OCI-LY3 (cell line): Measurements from ENCODE around the gene PCP2.

ENCODE experiments used
- H2AFZ ChIP-seq: fragments of 200-600, 300-600 bp; shearing (Covaris generic); 2 replicates; pipeline ENCODE4 v1.6.0; 2014; ENCODE audit warnings: antibody characterized with exemption, low read depth, low read length
- H3K27ac ChIP-seq: fragments of 200-600, 300-600 bp; sonication (generic); 2 replicates; pipeline ENCODE4 v1.5.1; 2014; ENCODE audit warnings: mild to moderate bottlenecking, low read length, moderate library complexity, mixed read lengths
- H3K27me3 ChIP-seq: fragments of 200-600, 300-600 bp; sonication (generic); 2 replicates; pipeline ENCODE4 v1.6.1; 2014; ENCODE audit warnings: low read depth, low read length, mixed read lengths
- H3K36me3 ChIP-seq: fragments of 200-600, 300-600 bp; sonication (generic); replicated peaks from 2 replicates; pipeline ENCODE3; 2014; ENCODE audit warnings: low read depth, low read length, mixed read lengths
- H3K4me1 ChIP-seq: fragments of 300-600, 200-600 bp; sonication (generic); 2 replicates; pipeline ENCODE4 v1.6.1; 2014; ENCODE audit warnings: low read length, mixed read lengths
- H3K4me2 ChIP-seq: fragments of 200-600, 300-600 bp; sonication (generic); 2 replicates; pipeline ENCODE4 v1.6.1; 2014; ENCODE audit warnings: low read length, mixed read lengths
- H3K4me3 ChIP-seq: fragments of 300-600, 200-600 bp; sonication (generic); 2 replicates; pipeline ENCODE4 v1.5.1; 2014; ENCODE audit warnings: antibody characterized with exemption, mild to moderate bottlenecking, low read length, moderate library complexity
- H3K79me2 ChIP-seq: fragments of 300-600, 200-600 bp; shearing (Covaris generic); 2 replicates; pipeline ENCODE4 v1.6.1; 2014; ENCODE audit warnings: mild to moderate bottlenecking, low read length, mixed read lengths
- H3K9ac ChIP-seq: fragments of 300-600, 200-600 bp; shearing (Covaris generic); 2 replicates; pipeline ENCODE4 v1.6.0; 2014; ENCODE audit warnings: mild to moderate bottlenecking, low read length, moderate library complexity
- H3K9me3 ChIP-seq: fragments of 200-600, 300-600 bp; shearing (Covaris generic); 2 replicates; pipeline ENCODE4 v1.6.1; 2014; ENCODE audit warnings: low read length, mixed read lengths; ENCODE audit not compliant: insufficient read depth
- H4K20me1 ChIP-seq: fragments of 200-600, 300-600 bp; sonication (generic); 2 replicates; pipeline ENCODE4 v1.6.1; 2016; ENCODE audit warnings: low read length, mixed read lengths; ENCODE audit not compliant: insufficient read depth
- EZH2phosphoT487 ChIP-seq: fragments of 200-600 bp; shearing (Covaris generic); IDR thresholded peaks from 2 replicates; pipeline ENCODE4 v1.6.1; 2018; ENCODE audit warnings: antibody characterized with exemption, mixed run types, low read depth
- TF ChIP-seq, protein P1 (sequence below): fragments of 200-600, 300-600 bp; sonication (generic); IDR thresholded peaks from 2 replicates; pipeline ENCODE4 v1.5.1; 2014; ENCODE audit warnings: antibody characterized with exemption, low read length, low read depth

PCP2 gene

GRCh38 chr19:7636691-7637373, 3.3 kb upstream of the PCP2 start, which contains the start of gene STXBP2:
TSS of gene STXBP2 (plus strand) at chr19:7637110. CDS start at chr19:7637150, 40 bp downstream.
- Histone ChIP-seq H4K20me1 (peaks cover 7% of the 10 kb centered on the region; the same call in 1 of the 2 replicates), H3K4me3 (peak within 1 kb of the TSS; percentile 92), H3K4me1 (peaks cover 13% of the 10 kb centered on the region), H3K79me2 (peaks cover 38% of the 10 kb centered on the region), H3K27me3 (no peaks in the 10 kb centered on the region), H3K27ac (peak within 1 kb of the TSS; percentile 32), H2AFZ (peak within 1 kb of the TSS; percentile 87), H3K4me2 (peak within 1 kb of the TSS; percentile 92), H3K9me3 (no peaks in the 10 kb centered on the region), H3K9ac (peak within 1 kb of the TSS; percentile 87), H3K36me3 (peaks cover 19% of the 10 kb centered on the region)
- TF ChIP-seq EZH2phosphoT487: no peak
- TF ChIP-seq, protein P1, sequence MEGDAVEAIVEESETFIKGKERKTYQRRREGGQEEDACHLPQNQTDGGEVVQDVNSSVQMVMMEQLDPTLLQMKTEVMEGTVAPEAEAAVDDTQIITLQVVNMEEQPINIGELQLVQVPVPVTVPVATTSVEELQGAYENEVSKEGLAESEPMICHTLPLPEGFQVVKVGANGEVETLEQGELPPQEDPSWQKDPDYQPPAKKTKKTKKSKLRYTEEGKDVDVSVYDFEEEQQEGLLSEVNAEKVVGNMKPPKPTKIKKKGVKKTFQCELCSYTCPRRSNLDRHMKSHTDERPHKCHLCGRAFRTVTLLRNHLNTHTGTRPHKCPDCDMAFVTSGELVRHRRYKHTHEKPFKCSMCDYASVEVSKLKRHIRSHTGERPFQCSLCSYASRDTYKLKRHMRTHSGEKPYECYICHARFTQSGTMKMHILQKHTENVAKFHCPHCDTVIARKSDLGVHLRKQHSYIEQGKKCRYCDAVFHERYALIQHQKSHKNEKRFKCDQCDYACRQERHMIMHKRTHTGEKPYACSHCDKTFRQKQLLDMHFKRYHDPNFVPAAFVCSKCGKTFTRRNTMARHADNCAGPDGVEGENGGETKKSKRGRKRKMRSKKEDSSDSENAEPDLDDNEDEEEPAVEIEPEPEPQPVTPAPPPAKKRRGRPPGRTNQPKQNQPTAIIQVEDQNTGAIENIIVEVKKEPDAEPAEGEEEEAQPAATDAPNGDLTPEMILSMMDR: no peak

GRCh38 chr19:7636317-7636690, 2.8 kb upstream of the PCP2 start:
- Histone ChIP-seq H3K4me3 (peak overlapping the region; percentile 92), H4K20me1 (peaks cover 7% of the 10 kb centered on the region; the same call in 1 of the 2 replicates), H3K27ac (no peak overlapping the region), H2AFZ (peak overlapping the region; percentile 87; the same call in 1 of the 2 replicates), H3K36me3 (peaks cover 22% of the 10 kb centered on the region), H3K4me2 (peak overlapping the region; percentile 92), H3K9ac (no peak overlapping the region), H3K79me2 (peaks cover 41% of the 10 kb centered on the region), H3K27me3 (no peaks in the 10 kb centered on the region), H3K4me1 (peaks cover 13% of the 10 kb centered on the region), H3K9me3 (no peaks in the 10 kb centered on the region)
- TF ChIP-seq, protein P1: no peak
- no peak for TF ChIP-seq EZH2phosphoT487

DNA sequence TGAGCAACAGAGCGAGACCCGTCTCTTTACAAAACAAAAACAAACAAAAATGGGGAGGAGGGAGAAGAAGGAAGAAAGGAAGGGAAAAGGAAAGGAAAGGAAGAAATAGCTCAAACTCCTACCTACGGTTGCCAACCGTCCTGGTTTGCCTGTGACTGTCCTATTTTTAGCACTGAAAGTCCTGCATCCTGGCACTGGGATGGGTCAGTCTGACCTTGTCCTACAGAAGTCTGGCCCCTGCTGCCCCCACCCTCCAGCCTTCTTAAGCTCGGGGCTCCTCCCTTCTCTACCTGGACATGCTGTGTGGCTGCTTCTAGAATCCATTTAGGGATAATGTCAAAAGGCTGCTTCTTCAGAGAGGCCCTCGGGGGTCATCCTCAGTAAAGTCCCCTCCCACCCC, 2.2 kb upstream of the PCP2 start:
- no peak for TF ChIP-seq EZH2phosphoT487
- TF ChIP-seq, protein P1: no peak
- Histone ChIP-seq H3K36me3 (peaks cover 22% of the 10 kb centered on the region), H3K4me3 (no peak overlapping the region), H3K4me2 (no peak overlapping the region), H3K27me3 (no peaks in the 10 kb centered on the region), H3K4me1 (peaks cover 15% of the 10 kb centered on the region), H2AFZ (no peak overlapping the region), H3K79me2 (peaks cover 46% of the 10 kb centered on the region), H3K9me3 (no peaks in the 10 kb centered on the region), H3K9ac (no peak overlapping the region), H4K20me1 (peaks cover 7% of the 10 kb centered on the region; the same call in 1 of the 2 replicates), H3K27ac (no peak overlapping the region)

- Histone ChIP-seq H2AFZ (no peak overlapping the region), H3K36me3 (peaks cover 3% of the 10 kb centered on the region), H3K79me2 (peaks cover 48% of the 10 kb centered on the region), H3K4me2 (no peak overlapping the region), H4K20me1 (0 out of 2 replicates have a peak, but pooled peaks cover 9% of the 10 kb centered on the region), H3K27me3 (no peaks in the 10 kb centered on the region), H3K4me3 (no peak overlapping the region), H3K9me3 (no peaks in the 10 kb centered on the region), H3K27ac (no peak overlapping the region), H3K9ac (no peak overlapping the region), H3K4me1 (peaks cover 22% of the 10 kb centered on the region)
- TF ChIP-seq EZH2phosphoT487: no peak
- TF ChIP-seq, protein P1: no peak
These were observed 947 bp downstream of the PCP2 start for GRCh38 chr19:7632340-7633203.
